Occipital lobe (tissue), 2 donors: ENCODE data around the gene CLN6. TPM values are rescaled to one million over a fixed set of nuclear protein-coding genes. Genes with fewer than 3 reads are reported as not detected.
"Not testable (repeated sequence)": the region's sequence is repeated elsewhere in the genome, so short reads cannot be mapped to it uniquely, and the experiment has no call there.

Experiments
- DNase-seq: peaks from one replicate; lab custom pipeline; 2025; lab: John Stamatoyannopoulos, UW
- total RNA-seq: library from RNA; depleted of rRNA; stranded (reverse); fragments of >200 nt; gene quantifications from one replicate; pipeline ENCODE4 v1.2.3, GENCODE V29; 2014

Gene CLN6
- total RNA-seq, 1 donor from 2014 or later, result 7.6 TPM

DNA sequence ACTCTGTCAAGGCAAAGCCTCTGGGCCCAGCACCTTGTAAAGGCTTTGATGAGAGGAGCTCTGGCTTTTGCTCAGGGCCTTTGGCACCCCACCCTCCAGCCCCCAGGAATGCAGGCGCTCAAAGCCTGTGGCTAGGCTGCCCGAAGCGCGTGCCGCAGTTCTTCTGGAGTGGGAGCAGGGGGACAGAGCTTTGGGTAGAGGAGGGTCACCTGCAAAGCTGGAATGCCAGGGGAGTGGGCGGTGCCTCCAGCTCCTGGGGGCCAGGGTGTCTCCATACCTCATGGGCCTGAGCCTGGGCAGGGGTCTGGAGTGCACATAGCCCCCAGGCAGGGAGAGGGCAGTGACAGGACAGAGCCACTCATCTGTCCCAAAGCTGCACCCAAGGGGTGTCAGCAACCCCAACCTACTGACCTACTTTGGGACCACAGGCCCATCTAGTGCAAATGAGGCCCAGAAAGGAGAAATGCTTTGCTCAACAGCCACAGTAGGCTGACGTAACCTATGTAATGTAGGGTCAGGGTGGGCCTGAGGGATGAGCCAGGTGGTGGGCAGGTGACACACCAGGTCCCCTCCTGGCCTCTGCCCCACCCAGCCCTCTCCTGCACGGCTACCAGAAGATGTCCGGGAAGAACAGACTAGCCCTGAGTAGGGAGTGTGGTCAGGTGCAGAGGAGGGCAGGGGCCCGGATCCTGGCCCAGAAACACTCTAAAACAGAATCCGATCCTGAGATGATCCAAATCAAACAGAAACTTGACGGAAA, 22.2 kb downstream of the CLN6 start:
- no peak for DNase-seq

DNA sequence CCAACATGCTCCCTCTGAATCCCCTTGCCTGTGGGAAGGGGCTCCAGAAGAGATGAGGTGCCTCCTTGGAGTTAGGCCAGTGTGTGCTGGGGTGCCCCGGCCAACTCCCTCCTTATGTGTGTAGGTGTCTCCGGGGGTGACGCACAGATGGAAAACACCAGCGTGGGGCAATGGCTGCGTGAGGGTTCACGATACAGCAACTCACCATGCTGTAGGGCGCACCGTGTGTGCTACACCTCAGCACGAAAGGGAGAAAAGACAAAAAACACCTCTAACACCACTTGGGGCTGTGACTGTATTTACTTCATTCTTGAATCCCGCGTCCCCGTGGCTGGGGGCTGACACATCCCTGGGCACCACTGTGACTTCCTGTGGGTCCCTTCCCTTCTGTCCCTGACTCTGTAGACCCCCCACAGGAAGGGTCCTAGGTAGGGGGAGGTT, 22.8 kb downstream of the CLN6 start:
- no peak for DNase-seq

DNA sequence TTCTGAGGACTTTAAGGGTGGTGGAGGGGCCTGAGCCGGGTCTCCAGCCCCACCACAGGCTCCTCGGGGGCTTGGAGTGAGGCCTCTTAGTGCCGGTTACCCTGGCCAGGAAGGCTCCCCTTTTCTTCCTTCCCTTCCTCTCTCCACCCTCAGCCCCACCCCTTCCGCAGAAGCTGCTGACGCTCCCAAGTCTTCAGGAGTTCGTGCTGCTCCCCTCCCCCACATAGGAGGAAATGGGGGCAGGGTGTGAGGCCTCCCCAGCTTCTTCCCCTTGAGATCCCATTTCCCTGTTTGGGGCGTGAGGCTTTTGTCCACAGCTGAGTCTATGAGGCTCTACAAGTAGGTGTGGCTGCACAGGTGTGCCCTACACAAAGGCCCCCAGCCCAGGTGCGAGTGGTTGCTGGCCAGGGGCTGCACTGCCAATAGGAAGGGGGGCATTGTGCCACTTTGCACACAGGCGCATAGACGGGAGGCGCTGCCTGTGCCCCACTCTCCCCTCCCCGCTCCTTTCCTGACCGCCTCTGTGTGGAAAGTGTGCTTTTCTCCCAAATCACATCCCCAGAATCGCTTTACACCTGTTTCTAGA, 23.5 kb downstream of the CLN6 start:
- DNase-seq, result no peak

DNA sequence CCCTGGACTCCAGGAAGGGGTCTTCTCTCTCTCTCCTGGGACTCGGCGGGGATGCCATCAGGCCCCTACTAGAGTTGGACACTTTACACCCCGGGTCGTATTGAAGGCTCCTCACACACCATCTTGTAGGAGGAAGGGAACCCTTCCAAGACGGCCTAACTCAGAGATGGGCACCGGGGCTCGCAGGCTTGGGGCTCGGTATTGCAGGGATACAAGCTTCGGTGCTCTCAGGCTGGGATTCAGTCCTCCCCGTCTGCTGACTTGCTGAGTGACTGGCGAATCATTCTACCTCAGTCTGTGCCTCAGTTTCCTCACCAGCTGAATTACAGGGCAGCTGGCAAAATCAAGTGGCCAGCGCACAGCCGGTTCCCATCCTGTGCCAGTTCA, 24.0 kb downstream of the CLN6 start:
- DNase-seq, result no peak

DNA sequence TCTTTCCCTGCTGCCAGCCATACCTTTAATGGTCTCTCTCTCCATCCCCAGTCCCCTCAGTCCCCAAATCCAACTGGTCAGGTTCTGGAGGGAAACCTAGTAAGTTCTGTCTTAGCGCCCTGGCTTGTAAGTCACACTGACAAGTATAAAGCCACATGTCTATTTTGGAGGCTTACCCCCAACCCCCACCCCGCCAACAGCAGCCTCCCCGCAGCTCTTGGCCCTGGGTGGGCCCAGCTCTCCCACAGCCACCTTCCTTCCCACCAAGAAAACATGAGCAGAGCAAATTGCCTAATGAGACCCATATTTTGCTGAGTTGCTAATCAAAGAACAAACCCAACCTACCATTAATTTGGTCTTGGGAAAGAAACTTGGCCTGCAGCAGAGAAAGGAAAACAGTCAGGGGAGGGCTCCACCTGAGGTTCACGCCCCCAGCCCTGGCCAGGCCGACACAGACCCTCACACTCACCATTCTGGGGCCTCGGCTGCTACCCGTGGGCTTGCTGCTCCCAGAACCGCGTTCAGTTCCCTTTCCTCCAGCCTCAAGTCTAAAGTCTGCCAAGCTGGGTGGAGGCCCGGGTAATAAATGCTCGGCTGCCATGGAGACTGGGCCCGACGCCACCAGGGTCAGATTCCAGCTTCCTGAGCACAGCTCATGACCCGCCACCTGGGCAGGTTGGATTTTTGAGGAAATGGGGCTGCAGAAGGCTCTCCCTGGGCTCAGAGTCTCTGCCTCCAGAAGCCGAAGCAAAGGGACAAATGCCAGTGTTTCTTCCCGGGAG, 24.6 kb downstream of the CLN6 start, which contains the start of gene CALML4:
CALML4 (minus strand) TSS at position 557 of the 782 bp plus-strand sequence; CDS start at position 472, 85 bp downstream.
- DNase-seq, result no peak

DNA sequence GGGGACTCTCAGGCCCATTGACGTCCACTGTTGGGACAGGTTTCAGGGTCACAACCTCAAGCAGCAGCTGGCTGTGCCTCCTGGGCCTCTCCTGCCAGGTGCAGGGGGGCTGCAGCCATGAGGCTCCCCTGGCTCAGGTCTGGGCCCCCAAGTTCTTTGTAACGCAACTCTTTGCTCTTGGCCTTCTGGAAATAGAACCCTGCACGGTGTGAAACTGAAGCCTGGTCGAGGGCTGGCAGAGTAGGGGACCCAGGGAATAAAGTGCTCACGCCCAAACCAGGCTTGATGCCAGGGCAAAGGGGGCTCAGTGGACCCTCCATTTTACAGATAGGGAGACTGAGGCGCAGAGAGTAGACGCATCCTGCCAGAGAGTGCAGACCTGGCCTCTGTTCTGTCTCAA, 25.2 kb downstream of the CLN6 start:
- no peak for DNase-seq

DNA sequence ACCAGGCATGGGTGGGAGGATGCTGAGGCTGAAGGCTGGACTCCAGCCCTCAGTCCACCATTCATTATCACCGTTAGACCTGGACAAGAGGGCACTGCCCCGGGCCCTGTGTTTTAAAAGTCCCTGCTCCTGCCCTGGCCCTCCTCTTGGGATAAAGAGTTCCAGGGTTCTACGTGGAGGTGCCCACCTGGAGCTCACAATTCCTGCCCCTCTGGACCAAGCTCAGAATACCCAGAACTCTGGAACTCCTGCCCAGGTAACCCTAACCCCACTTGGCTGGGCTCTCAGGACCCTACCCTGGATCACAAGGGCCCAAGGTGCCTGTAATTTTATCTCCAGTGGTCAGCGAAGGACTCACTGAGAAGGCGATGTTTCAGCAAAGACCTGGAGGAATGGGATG, 25.6 kb downstream of the CLN6 start:
- DNase-seq, result no peak

DNA sequence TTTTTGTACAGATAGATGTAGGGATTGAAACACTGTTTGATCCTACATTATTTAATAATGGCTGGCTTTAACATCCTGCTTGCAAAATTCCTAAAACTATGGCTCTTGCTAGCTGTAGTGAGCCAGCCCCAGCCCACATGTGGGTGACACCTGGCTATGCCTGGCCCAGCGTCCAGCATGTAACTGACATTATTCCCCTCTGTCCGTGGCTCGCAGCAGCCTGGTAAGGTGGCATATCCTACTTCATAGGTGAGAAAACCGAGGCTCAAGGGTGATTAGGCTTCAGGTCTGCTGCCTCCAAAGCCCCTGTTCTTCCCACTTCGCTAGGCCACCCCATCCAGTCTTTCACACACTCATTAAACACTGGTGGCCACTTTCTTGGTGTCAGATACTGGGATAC, 26.0 kb downstream of the CLN6 start:
- DNase-seq, result no peak

DNA sequence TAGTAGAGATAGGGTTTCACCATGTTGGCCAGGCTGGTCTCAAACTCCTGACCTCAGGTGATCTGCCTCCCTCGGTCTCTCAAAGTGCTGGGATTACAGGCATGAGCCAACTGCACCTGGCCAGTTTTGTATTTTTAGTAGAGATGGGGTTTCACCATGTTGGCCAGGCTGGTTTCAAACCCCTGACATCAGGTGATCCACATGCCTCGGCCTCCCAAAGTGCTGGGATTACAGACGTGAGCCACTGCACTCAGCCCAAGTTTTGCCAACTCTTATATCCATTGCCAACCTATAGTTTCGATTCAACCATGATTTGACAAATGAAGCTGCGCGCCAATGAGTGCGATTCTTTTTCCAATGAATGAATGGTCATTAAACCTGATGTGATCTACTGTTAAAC, 26.5 kb downstream of the CLN6 start:
- not testable (repeated sequence) for DNase-seq

DNA sequence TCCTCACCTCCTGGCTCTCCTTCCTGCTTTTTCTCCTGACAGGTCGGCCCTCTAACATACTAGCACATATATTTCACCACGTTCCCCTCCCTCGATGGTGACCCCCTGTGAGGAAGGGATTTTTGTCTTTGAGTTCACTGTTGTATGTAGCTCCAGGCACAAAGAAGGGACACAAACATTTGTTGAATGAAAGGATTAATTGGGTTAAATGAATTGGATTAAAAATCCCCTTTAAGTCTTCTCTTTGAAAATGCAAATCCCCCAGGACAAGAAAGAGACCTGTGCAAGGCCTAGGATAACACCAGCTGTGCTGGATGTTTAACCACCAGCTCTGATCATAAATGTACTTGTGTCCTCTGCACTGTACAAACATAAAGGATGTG, 27.7 kb downstream of the CLN6 start:
- no peak for DNase-seq

DNA sequence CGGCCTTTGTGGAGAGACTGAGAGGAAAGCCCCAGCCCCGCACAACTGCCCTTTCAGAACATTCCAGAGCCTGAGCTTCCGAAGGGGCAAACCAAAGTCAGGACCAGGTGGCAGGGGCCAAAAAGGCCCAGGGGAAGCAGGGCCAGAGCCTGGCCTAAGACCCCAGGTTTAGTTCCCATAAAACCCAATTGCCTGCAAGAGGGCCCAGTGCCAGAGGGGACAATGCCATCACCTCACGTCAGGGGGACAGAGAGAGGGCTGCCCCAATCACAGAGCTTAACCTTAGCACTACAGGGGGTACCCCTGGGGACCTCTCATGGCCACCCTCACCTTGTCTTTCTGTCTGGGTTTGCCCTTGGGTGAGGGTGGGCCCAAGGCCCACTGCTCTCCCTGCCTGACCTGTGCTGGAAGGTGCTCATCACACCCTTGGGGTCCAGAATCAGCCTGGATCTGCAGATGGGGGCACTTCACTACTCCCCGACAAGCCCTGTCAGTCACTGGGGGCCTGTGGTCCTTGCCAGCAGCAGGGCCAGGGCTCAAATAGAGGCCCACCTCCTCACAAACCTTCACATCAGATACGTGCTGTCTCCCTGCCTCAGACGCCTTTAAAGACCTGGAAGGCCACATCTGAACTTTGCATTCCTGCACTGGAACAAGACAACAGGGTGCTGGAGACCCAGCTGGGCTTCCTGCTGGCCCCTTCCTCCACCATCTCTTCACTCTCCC, 28.2 kb downstream of the CLN6 start:
- DNase-seq, result no peak

DNA sequence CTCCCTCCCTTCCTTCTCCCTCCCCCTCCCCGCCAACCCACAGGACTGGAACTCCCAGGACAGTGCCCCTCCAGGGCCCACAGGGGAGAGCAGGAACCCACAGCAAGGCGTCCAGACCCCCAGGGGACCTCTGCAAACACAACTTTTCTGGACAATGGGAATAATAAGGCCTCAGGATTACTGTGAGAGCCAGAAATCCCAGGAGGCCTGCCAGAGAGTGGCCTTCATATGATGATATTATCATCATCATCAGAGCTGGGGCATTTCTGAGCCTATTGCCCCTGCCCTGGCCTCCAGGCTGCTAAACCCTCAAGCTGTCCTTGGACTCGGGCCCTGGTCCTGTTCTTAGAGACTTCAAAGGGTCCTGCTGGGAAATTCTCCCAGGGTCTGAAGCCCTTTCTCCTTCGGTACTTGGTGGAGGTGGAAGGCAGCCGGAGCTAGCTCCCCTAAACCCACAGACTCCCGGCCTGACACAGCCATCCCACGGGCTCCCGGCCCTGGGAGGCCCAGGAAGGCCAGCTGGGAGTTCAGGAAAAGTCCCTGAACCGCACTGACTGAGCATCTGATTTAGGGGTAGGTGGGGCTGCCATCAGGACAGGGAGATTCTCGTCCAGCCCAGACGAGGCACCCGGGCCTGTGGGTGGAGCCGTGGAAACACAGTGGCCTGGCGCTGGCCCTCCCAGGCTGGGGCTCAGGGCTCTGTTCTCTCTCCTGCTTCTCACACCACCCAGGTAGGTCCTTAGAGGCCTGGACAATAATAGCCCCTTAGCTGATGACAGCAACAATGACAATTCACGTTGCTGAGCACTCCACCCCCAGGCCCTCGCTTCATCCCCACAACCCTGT, 29.3 kb downstream of the CLN6 start:
- DNase-seq, result no peak

DNA sequence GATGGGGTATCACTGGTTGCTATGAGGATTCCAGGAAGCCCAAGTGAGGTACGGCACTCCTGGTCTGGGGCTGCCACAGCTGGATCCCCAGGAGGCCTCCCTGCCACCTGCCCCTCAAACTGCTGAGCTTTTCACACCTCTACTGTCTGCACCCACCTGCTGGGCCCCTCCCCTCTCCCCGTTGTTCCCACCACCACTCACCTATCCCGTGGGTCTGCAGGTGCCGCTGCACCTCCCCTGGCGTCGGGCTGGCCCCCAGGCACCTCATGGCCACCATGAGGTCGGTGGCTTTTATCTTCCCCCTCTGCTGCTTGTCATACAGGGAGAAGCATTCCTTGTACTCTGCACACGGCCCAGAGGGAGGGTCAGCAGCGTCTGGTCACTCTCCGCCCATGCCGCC, 30.2 kb downstream of the CLN6 start:
- no peak for DNase-seq

DNA sequence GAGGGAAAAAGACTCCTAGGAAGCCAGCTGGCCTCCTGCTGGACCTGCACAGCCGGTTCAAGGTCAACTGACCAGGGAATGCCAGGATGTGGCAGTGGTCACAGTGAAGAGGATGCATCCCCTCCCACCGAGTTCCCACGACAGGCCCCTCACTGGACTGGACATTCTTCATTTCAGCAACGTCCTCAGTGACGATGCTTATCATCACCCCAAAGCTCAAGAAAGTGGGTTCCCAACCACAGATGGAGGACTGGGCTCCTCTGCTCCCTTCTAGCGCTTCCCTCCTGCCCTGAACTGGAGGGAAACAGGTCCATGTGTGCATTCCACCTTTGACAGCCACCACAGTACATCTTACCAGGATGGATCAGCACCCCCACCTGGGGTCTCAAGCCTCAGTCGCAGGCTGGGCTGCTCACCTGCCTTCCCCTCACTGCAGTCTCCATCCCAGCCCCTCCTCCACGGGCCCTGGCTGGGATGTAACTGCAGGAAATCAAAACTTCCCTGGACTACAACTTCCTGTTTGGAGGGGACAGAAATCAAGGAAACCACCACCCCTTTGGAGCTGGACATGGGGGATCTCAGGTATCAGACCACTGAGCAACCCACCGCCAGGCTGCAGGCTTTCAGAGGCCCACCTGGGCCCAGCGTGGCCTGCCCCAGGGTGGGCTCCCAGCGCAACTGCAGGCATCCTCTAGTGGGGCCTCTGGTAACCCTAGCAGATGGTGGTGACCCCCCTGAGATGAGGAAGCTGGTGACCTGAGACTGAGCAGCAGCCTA, 31.7 kb downstream of the CLN6 start:
- no peak for DNase-seq

DNA sequence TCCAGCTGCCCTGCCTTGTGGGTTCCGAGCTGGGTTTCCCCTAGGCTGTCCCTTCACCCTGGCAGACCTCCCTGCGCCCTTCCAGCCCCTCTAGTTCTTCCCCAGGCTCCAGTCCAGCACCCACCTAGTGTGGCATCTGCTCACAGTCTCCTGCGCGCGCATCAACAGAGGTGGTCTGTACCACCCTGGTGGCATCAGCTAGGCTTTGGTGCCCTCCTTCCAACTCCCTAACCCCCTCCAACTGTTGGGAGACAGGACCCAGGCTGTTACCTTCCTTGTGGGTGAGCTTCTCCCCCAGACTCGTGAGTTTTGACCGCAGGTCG, 32.4 kb downstream of the CLN6 start:
- DNase-seq, result no peak

DNA sequence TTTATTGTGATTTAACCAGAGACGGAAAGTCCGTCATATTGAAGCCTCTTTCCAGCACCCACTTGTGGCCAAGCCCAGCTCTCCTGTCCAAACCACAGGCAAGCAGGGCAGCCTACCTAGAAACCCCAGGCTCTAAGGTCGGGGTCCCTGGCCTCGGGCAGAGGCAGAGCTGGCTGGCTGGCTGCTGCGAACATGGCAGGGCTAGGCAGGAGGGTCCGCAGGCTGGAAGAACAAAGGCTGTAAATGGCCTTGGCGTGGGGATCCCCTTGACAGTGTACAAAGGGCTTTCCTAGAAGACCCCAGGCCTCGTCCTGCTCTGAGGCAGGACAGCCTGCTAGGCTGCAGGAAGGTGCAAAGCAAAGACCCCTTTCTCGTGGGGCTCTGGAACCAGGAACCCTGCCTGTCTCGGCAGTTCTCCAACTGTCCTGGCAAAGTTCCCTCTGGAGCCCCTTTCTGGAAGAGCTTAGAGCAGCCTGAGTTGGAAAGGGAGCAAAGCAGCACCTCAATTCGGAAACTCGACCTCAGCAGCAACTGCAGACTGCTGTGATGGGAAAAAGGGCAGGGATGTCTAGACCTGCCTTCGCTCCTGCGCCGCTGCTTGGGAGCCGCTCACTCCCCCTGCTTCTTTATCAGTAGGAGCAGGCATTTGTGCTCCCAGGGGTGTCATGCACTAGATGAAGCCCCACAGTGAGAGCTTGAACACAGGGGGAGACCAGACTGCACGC, 32.9 kb downstream of the CLN6 start:
- no peak for DNase-seq

DNA sequence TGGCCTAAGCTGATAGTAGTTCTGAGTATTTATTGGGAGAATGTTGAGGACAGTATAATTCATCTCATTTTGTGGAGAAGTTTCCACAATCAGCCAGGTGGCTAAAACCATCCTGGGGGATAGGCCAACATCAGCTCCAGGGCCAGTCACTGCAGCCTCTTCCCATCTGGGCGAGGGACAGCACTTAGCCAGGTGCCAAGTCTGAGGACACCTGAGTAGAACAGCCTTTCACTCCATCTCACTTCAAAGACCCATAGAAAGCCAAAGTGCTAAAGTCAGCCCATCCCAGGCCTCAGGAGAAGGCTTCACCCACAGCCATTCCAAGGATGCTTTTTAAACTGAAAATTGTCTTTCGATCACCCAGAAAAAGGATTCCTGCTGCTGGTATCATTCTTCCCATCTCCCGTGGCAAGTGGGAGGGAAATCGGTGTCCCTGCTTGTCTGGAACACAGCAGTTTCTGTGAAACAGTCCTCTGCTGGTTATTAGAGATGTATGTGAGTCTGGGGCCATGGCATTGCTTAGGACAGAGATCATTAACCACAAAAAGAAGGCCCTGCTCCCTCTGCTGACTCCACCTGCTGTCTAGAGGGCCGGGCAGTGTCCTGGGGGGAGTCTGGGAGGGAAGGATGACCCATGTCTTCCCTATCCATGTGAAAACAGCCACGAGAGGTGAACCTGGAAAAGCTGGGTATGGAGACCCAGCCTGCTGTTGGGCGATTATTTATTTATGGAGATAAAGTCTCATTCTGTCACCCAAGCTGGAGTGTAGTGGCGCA, 34.0 kb downstream of the CLN6 start:
- DNase-seq, result no peak

DNA sequence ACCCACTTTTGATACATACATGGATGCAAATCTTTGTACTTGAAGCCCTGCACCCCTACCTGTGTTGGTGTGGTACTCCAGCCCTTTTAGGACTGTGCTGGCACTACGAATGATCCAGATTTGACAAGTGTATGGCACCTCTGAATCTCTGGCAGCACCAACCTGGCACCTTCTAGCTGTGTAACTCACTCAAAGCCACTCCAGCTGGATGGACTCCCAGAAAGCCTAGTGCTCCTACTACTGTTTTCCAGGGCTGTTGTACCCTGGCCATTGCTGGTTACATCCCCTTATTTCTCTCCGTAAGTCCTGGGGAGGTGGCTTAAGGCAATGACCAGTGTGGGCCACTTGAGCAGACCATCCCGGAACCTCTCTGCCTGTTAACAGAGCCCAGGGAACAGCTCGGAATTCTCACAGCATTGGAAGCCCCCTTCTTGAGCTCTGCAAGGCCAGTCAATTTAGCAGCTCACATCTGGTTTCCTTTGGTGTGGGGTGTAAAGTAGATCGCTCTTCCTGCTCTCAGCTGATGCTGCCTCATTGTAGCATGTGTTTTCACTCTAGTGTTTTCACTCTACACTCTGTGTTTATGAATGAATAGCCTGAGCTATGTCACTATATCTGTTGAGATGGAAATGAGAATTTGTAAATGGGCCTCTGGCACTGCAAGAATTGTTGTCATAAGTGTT, 36.6 kb downstream of the CLN6 start:
- DNase-seq, result no peak
